HEK293 (cell line): Measurements from ENCODE around the gene BOLL.
"Not testable (repeated sequence)": the region's sequence is repeated elsewhere in the genome, so short reads cannot be mapped to it uniquely, and the experiment has no call there.

Source experiments
- CTCF ChIA-PET: fragments of 350-600 bp; formaldehyde crosslinking; extraction: SDS; loops from one replicate; lab custom pipeline; 2021; ENCODE audit warnings: antibody characterized with exemption; lab: Yijun Ruan, JAX
- POLR2A ChIA-PET: fragments of 300-600 bp; formaldehyde crosslinking; extraction: SDS; loops from one replicate; lab custom pipeline; 2020; ENCODE audit warnings: antibody characterized with exemption, inconsistent platforms; lab: Yijun Ruan, JAX
- H3K27ac ChIP-seq: fragments of 200-500 bp; sonication (Bioruptor generic); 2 replicates; pipeline ENCODE4 v1.5.1; 2014; ENCODE audit warnings: low read depth, low read length, control low read depth, inconsistent platforms; ENCODE audit errors: extremely low read depth
- H3K36me3 ChIP-seq, 2 experiments: fragments of 200-500 bp in 1 of 2; sonication (Bioruptor generic) in 1 of 2; 1 replicate in 1 of 2; 2 replicates in 1 of 2; pipeline ENCODE4 v1.5.1; 2014 to 2017; ENCODE audit warnings: inconsistent platforms in 2 of 2, low read length in 2 of 2; ENCODE audit not compliant: control insufficient read depth in 2 of 2, insufficient read depth in 1 of 2
- H3K4me1 ChIP-seq: fragments of 200-500 bp; sonication (Bioruptor generic); 2 replicates; pipeline ENCODE4 v1.5.1; 2014; ENCODE audit warnings: mild to moderate bottlenecking, low read length, inconsistent platforms; ENCODE audit not compliant: control insufficient read depth, insufficient read depth
- H3K4me3 ChIP-seq: 2 replicates; pipeline ENCODE4 v1.5.1; 2011; ENCODE audit warnings: low read depth, mild to moderate bottlenecking, control low read depth, low read length, moderate library complexity
- H3K9me3 ChIP-seq: fragments of 200-500 bp; sonication (Bioruptor generic); 2 replicates; pipeline ENCODE4 v1.5.1; 2014; ENCODE audit warnings: low read depth, low read length, inconsistent platforms; ENCODE audit not compliant: control insufficient read depth, insufficient read depth
- ATF2 ChIP-seq: fragments of 450-650 bp; formaldehyde crosslinking; IDR thresholded peaks from 2 replicates; pipeline ENCODE4 v1.5.1; 2016; ENCODE audit warnings: missing biosample characterization, missing genetic modification characterization, low read depth
- ZBTB8A ChIP-seq: fragments of 450-650 bp; formaldehyde crosslinking; IDR thresholded peaks from 2 replicates; pipeline ENCODE4 v1.5.1; 2016; ENCODE audit warnings: missing biosample characterization, missing genetic modification characterization
- ZFP37 ChIP-seq: fragments of 450-650 bp; formaldehyde crosslinking; IDR thresholded peaks from 2 replicates; pipeline ENCODE4 v1.5.1; 2016; ENCODE audit warnings: missing biosample characterization, missing genetic modification characterization
- ZNF202 ChIP-seq: fragments of 450-650 bp; formaldehyde crosslinking; IDR thresholded peaks from 2 replicates; pipeline ENCODE4 v1.5.1; 2016; ENCODE audit warnings: missing biosample characterization, missing genetic modification characterization, borderline replicate concordance
- ZNF266 ChIP-seq: fragments of 450-650 bp; formaldehyde crosslinking; IDR thresholded peaks from 2 replicates; pipeline ENCODE4 v1.5.1; 2016; ENCODE audit warnings: missing biosample characterization, missing genetic modification characterization, low read depth
- ZNF335 ChIP-seq: fragments of 450-650 bp; formaldehyde crosslinking; conservative IDR thresholded peaks from 2 replicates; pipeline ENCODE4 v1.5.1; 2016; ENCODE audit warnings: missing biosample characterization, missing genetic modification characterization
- ZNF394 ChIP-seq: fragments of 450-650 bp; formaldehyde crosslinking; IDR thresholded peaks from 2 replicates; pipeline ENCODE4 v1.5.1; 2016; ENCODE audit warnings: missing biosample characterization, missing genetic modification characterization, mild to moderate bottlenecking, moderate library complexity, borderline replicate concordance
- ZNF426 ChIP-seq: fragments of 450-650 bp; formaldehyde crosslinking; IDR thresholded peaks from 2 replicates; pipeline ENCODE4 v1.5.1; 2017; ENCODE audit warnings: missing biosample characterization, missing genetic modification characterization, mild to moderate bottlenecking, inconsistent platforms, moderate library complexity
- ZNF433 ChIP-seq: fragments of 450-650 bp; formaldehyde crosslinking; IDR thresholded peaks from 2 replicates; pipeline ENCODE4 v1.5.1; 2016; ENCODE audit warnings: missing biosample characterization, missing genetic modification characterization, low read depth
- ZNF501 ChIP-seq: fragments of 450-650 bp; formaldehyde crosslinking; IDR thresholded peaks from 2 replicates; pipeline ENCODE4 v1.5.1; 2016; ENCODE audit warnings: missing biosample characterization, missing genetic modification characterization
- ZNF510 ChIP-seq: fragments of 450-650 bp; formaldehyde crosslinking; IDR thresholded peaks from 2 replicates; pipeline ENCODE4 v1.5.1; 2018; ENCODE audit warnings: mild to moderate bottlenecking, missing genetic modification characterization, missing biosample characterization; ENCODE audit not compliant: insufficient replicate concordance
- ZNF514 ChIP-seq: fragments of 450-650 bp; formaldehyde crosslinking; IDR thresholded peaks from 2 replicates; pipeline ENCODE4 v1.5.1; 2016; ENCODE audit warnings: missing biosample characterization, missing genetic modification characterization
- ZNF558 ChIP-seq: fragments of 450-650 bp; formaldehyde crosslinking; IDR thresholded peaks from 2 replicates; pipeline ENCODE4 v1.5.1; 2016; ENCODE audit warnings: missing biosample characterization, missing genetic modification characterization
- ZNF623 ChIP-seq: fragments of 450-650 bp; formaldehyde crosslinking; IDR thresholded peaks from 2 replicates; pipeline ENCODE4 v1.5.1; 2016; ENCODE audit warnings: missing biosample characterization, missing genetic modification characterization
- ZNF654 ChIP-seq: fragments of 450-650 bp; formaldehyde crosslinking; IDR thresholded peaks from 2 replicates; pipeline ENCODE4 v1.5.1; 2016; ENCODE audit warnings: low read depth, missing biosample characterization, missing genetic modification characterization
- ZXDB ChIP-seq: fragments of 450-650 bp; formaldehyde crosslinking; IDR thresholded peaks from 2 replicates; pipeline ENCODE4 v1.5.1; 2016; ENCODE audit warnings: missing biosample characterization, missing genetic modification characterization
- TF ChIP-seq, protein P1 (sequence below): fragments of 450-650 bp; formaldehyde crosslinking; conservative IDR thresholded peaks from 2 replicates; pipeline ENCODE4 v1.5.1; 2016; ENCODE audit warnings: low read depth, missing biosample characterization, missing genetic modification characterization
- TF ChIP-seq, protein P2 (sequence below): fragments of 450-650 bp; formaldehyde crosslinking; IDR thresholded peaks from 2 replicates; pipeline ENCODE4 v1.5.1; 2016; ENCODE audit warnings: missing biosample characterization, missing genetic modification characterization
- TF ChIP-seq, protein P3 (sequence below): fragments of 450-650 bp; formaldehyde crosslinking; IDR thresholded peaks from 2 replicates; pipeline ENCODE4 v1.5.1; 2016; ENCODE audit warnings: missing biosample characterization, missing genetic modification characterization

The BOLL gene

GRCh38 chr2:197710424-197711042 lies 74.6 kb downstream of the BOLL start:
- no peak overlapping the region for H3K27ac ChIP-seq
- peaks cover 0 to 22% of the 10 kb centered on the region in 2 experiments; a peak in 1 of 3 replicates for H3K36me3 ChIP-seq
- no peaks in the 10 kb centered on the region for H3K9me3 ChIP-seq
- CTCF ChIA-PET: no interaction called here
- TF ChIP-seq ATF2 (tag by site-specific recombination): peak; percentile 63
- no peak for TF ChIP-seq ZNF514 (tag by site-specific recombination)
- H3K4me1 ChIP-seq: peaks cover 6% of the 10 kb centered on the region; the same call in 1 of the 2 replicates
- H3K4me3 ChIP-seq: no peak overlapping the region
- POLR2A ChIA-PET: interaction anchor here (0.7 kb wide), 1 partner anchor 1015 kb away, joined by 4 read pairs; no protein-coding TSS in a partner anchor

DNA sequence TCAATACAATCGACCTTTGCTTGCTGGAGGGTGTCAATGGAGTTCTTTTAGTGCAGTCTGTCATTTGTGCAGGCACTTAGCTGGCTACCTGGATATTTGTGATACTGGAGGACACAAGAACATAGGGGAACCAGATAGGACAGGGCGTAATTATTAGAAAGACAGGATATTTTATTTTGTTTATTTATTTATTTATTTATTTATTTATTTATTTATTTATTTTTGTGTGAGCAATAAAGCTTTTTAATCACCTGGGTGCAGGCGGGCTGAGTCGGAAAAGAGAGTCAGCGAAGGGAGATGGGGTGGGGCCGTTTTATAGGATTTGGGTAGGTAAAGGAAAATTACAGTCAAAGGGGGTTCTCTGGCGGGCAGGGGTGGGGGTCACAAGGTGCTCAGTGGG lies 76.0 kb downstream of the BOLL start:
- POLR2A ChIA-PET: interaction anchor here (0.7 kb wide), 1 partner anchor 12 kb away, joined by 3 read pairs; no protein-coding TSS in a partner anchor
- H3K4me3 ChIP-seq, H3K9me3 ChIP-seq, H3K4me1 ChIP-seq, H3K27ac ChIP-seq: not testable (repeated sequence)
- peaks cover 0 to 22% of the 10 kb centered on the region in 2 experiments; a peak in 1 of 3 replicates for H3K36me3 ChIP-seq
- CTCF ChIA-PET: interaction anchor here (0.6 to 0.7 kb wide), 3 partner anchors 56 to 161 kb away, joined by 3 to 4 read pairs (median 3); no protein-coding TSS in a partner anchor
- TF ChIP-seq ZNF335 (tag by site-specific recombination): 0 out of 2 replicates have a peak, but pooled peaks have one; percentile 15
- TF ChIP-seq, protein P1, sequence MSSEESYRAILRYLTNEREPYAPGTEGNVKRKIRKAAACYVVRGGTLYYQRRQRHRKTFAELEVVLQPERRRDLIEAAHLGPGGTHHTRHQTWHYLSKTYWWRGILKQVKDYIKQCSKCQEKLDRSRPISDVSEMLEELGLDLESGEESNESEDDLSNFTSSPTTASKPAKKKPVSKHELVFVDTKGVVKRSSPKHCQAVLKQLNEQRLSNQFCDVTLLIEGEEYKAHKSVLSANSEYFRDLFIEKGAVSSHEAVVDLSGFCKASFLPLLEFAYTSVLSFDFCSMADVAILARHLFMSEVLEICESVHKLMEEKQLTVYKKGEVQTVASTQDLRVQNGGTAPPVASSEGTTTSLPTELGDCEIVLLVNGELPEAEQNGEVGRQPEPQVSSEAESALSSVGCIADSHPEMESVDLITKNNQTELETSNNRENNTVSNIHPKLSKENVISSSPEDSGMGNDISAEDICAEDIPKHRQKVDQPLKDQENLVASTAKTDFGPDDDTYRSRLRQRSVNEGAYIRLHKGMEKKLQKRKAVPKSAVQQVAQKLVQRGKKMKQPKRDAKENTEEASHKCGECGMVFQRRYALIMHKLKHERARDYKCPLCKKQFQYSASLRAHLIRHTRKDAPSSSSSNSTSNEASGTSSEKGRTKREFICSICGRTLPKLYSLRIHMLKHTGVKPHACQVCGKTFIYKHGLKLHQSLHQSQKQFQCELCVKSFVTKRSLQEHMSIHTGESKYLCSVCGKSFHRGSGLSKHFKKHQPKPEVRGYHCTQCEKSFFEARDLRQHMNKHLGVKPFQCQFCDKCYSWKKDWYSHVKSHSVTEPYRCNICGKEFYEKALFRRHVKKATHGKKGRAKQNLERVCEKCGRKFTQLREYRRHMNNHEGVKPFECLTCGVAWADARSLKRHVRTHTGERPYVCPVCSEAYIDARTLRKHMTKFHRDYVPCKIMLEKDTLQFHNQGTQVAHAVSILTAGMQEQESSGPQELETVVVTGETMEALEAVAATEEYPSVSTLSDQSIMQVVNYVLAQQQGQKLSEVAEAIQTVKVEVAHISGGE: peak; percentile 75
- TF ChIP-seq, protein P2, sequence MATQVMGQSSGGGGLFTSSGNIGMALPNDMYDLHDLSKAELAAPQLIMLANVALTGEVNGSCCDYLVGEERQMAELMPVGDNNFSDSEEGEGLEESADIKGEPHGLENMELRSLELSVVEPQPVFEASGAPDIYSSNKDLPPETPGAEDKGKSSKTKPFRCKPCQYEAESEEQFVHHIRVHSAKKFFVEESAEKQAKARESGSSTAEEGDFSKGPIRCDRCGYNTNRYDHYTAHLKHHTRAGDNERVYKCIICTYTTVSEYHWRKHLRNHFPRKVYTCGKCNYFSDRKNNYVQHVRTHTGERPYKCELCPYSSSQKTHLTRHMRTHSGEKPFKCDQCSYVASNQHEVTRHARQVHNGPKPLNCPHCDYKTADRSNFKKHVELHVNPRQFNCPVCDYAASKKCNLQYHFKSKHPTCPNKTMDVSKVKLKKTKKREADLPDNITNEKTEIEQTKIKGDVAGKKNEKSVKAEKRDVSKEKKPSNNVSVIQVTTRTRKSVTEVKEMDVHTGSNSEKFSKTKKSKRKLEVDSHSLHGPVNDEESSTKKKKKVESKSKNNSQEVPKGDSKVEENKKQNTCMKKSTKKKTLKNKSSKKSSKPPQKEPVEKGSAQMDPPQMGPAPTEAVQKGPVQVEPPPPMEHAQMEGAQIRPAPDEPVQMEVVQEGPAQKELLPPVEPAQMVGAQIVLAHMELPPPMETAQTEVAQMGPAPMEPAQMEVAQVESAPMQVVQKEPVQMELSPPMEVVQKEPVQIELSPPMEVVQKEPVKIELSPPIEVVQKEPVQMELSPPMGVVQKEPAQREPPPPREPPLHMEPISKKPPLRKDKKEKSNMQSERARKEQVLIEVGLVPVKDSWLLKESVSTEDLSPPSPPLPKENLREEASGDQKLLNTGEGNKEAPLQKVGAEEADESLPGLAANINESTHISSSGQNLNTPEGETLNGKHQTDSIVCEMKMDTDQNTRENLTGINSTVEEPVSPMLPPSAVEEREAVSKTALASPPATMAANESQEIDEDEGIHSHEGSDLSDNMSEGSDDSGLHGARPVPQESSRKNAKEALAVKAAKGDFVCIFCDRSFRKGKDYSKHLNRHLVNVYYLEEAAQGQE: peak; percentile 72
- TF ChIP-seq ZNF623: peak; percentile 75
- peak; percentile 31 for TF ChIP-seq ZNF654 (tag by site-specific recombination)
- peak; percentile 86; the same call in 1 of the 2 replicates for TF ChIP-seq ZNF202 (tag by site-specific recombination)
- peak; percentile 44; the same call in 1 of the 2 replicates for TF ChIP-seq ZNF433
- peak; percentile 75 for TF ChIP-seq ZBTB8A (tag by site-specific recombination)
- peak; percentile 96 for TF ChIP-seq ZNF394 (tag by site-specific recombination)
- TF ChIP-seq ZNF558 (tag by site-specific recombination): 0 out of 2 replicates have a peak, but pooled peaks have one; percentile 59
- peak; percentile 72 for TF ChIP-seq ZNF510
- TF ChIP-seq ZNF426 (tag by site-specific recombination): peak; percentile 90
- 0 out of 2 replicates have a peak, but pooled peaks have one; percentile 42 for TF ChIP-seq ZFP37 (tag by site-specific recombination)
- peak; percentile 62 for TF ChIP-seq ZXDB (tag by site-specific recombination)
- peak; percentile 75 for TF ChIP-seq ZNF266 (tag by site-specific recombination)
- TF ChIP-seq, protein P3, sequence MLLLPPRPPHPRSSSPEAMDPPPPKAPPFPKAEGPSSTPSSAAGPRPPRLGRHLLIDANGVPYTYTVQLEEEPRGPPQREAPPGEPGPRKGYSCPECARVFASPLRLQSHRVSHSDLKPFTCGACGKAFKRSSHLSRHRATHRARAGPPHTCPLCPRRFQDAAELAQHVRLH (tag by site-specific recombination): 0 out of 2 replicates have a peak, but pooled peaks have one; percentile 58
- TF ChIP-seq ZNF501 (tag by site-specific recombination): peak; percentile 54; the same call in 1 of the 2 replicates
